ENCODE data around the gene FETUB.
"Not testable (repeated sequence)": the region's sequence is repeated elsewhere in the genome, so short reads cannot be mapped to it uniquely, and the experiment has no call there.

FETUB gene

GRCh38 chr3:186694288-186695032, 54.3 kb downstream of the FETUB start:
- no peak overlapping the region for H3K27ac ChIP-seq
- TF ChIP-seq ZFX (IDR thresholded peaks at IDR 0.05; ENCODE audit: borderline replicate concordance) (no peak), CTCF (IDR thresholded peaks at IDR 0.05) (no peak)

- H3K27ac ChIP-seq = no peak overlapping the region
Measured at GRCh38 chr3:186696522-186696921, 56.3 kb downstream of the FETUB start.

GRCh38 chr3:186697510-186697909, 57.3 kb downstream of the FETUB start:
- no peak overlapping the region for H3K27ac ChIP-seq
- TF ChIP-seq CTCF (IDR thresholded peaks at IDR 0.05) = no peak
- no peak for TF ChIP-seq ZFX (IDR thresholded peaks at IDR 0.05; ENCODE audit: borderline replicate concordance)

More at GRCh38 chr3:186696522-186696921, 56.3 kb downstream of the FETUB start:
- no peak for TF ChIP-seq CTCF (IDR thresholded peaks at IDR 0.05)
- no peak for TF ChIP-seq ZFX (IDR thresholded peaks at IDR 0.05; ENCODE audit: borderline replicate concordance)

GRCh38 chr3:186700267-186700666, 60.1 kb downstream of the FETUB start:
- TF ChIP-seq ZFX (IDR thresholded peaks at IDR 0.05; ENCODE audit: borderline replicate concordance) (no peak), CTCF (IDR thresholded peaks at IDR 0.05) (no peak)
- no peak overlapping the region for H3K27ac ChIP-seq

- not testable (repeated sequence) for H3K27ac ChIP-seq
Measured at GRCh38 chr3:186702451-186702850, 62.3 kb downstream of the FETUB start.
